ENCODE results near the gene HSPA1B. TPM values are rescaled to one million over a fixed set of nuclear protein-coding genes. Genes with fewer than 3 reads are reported as not detected.

The HSPA1B gene
- polyA plus RNA-seq, 1 of the 3 experiments (the other 2 are of a cell fraction) = 96.3 TPM

- peaks cover 4 to 11% of the 10 kb centered on the region in 2 experiments for H3K36me3 ChIP-seq (replicated peaks in 1 of 2; ENCODE audit: control insufficient read depth in 1 of 2, insufficient read depth in 2 of 2, low read length in 1 of 2)
- H3K27me3 ChIP-seq (ENCODE audit: insufficient read depth) = no peaks in the 10 kb centered on the region
- H3K9me3 ChIP-seq = no peaks in the 10 kb centered on the region
- H3F3A ChIP-seq (replicated peaks; ENCODE audit: insufficient read depth) = peaks cover 7% of the 10 kb centered on the region
- H4K20me1 ChIP-seq (ENCODE audit: insufficient read depth) = no peaks in the 10 kb centered on the region
- H2AFZ ChIP-seq (ENCODE audit: low read depth) = no peak overlapping the region
- H3K79me2 ChIP-seq (ENCODE audit: insufficient read depth) = peaks cover 10% of the 10 kb centered on the region
- peaks cover 0 to 7% of the 10 kb centered on the region in 2 experiments; a peak in 1 of 4 replicates for H3K4me1 ChIP-seq (ENCODE audit: control insufficient read depth in 1 of 2, insufficient read depth in 2 of 2, low read depth in 1 of 2, low read length in 1 of 2)
- ChIA-PET POLR2A (no interaction called here), CTCF (no interaction called here)
- TF ChIP-seq REST (IDR thresholded peaks at IDR 0.05; ENCODE audit: low read depth, low read length) (no peak), PBX3 (IDR thresholded peaks at IDR 0.05) (no peak), JUND (IDR thresholded peaks at IDR 0.05) (no peak), IRF3 (IDR thresholded peaks at IDR 0.05; ENCODE audit: low read depth, low read length) (no peak), FOSL2 (IDR thresholded peaks at IDR 0.05; ENCODE audit: borderline replicate concordance, low read depth) (no peak), GABPA (IDR thresholded peaks at IDR 0.05; ENCODE audit: low read depth) (no peak), POLR2AphosphoS5 (IDR thresholded peaks at IDR 0.05; ENCODE audit: low read depth, low read length) (no peak), FOXJ3 (CRISPR knock-in tag; IDR thresholded peaks at IDR 0.05) (no peak), RXRA (IDR thresholded peaks at IDR 0.05; ENCODE audit: borderline replicate concordance, low read depth) (no peak), MXI1 (IDR thresholded peaks at IDR 0.05; ENCODE audit: low read depth, low read length) (no peak)
- 94% methylated on average over 8 of the region's 8 CpGs for WGBS (ENCODE audit: low lambda C conversion rate)
- no peak overlapping the region for H3K4me3 ChIP-seq (ENCODE audit: low read depth in 2 of 2, low read length in 1 of 2)
- H3K4me2 ChIP-seq = no peak overlapping the region
- no peak overlapping the region for H3K27ac ChIP-seq (ENCODE audit: low read depth in 2 of 2, low read length in 1 of 2)
- no peak overlapping the region for H3K9ac ChIP-seq
- DNase-seq = no peak
- H3K9me2 ChIP-seq = no peaks in the 10 kb centered on the region
Measured at GRCh38 chr6:31858707-31859106, 31.2 kb downstream of the HSPA1B start.

GRCh38 chr6:31859923-31860322, 32.4 kb downstream of the HSPA1B start:
- ChIA-PET POLR2A (no interaction called here), CTCF (no interaction called here)
- Histone ChIP-seq H2AFZ (ENCODE audit: low read depth) (no peak overlapping the region), H3K9me3 (no peaks in the 10 kb centered on the region), H3K4me2 (no peak overlapping the region), H3K36me3 (replicated peaks in 1 of 2; ENCODE audit: control insufficient read depth in 1 of 2, insufficient read depth in 2 of 2, low read length in 1 of 2) (peaks cover 4 to 11% of the 10 kb centered on the region in 2 experiments), H3K4me3 (ENCODE audit: low read depth in 2 of 2, low read length in 1 of 2) (no peak overlapping the region), H3K9ac (no peak overlapping the region), H3K27me3 (ENCODE audit: insufficient read depth) (no peaks in the 10 kb centered on the region), H3K27ac (ENCODE audit: low read depth in 2 of 2, low read length in 1 of 2) (no peak overlapping the region), H3K4me1 (ENCODE audit: control insufficient read depth in 1 of 2, insufficient read depth in 2 of 2, low read depth in 1 of 2, low read length in 1 of 2) (peaks cover 0 to 14% of the 10 kb centered on the region in 2 experiments; a peak in 1 of 4 replicates), H3F3A (replicated peaks; ENCODE audit: insufficient read depth) (peaks cover 15% of the 10 kb centered on the region), H3K9me2 (no peaks in the 10 kb centered on the region), H3K79me2 (ENCODE audit: insufficient read depth) (peaks cover 10% of the 10 kb centered on the region), H4K20me1 (ENCODE audit: insufficient read depth) (no peaks in the 10 kb centered on the region)
- WGBS (ENCODE audit: low lambda C conversion rate) = 79% methylated on average over 7 of the region's 11 CpGs
- TF ChIP-seq NFIC (IDR thresholded peaks at IDR 0.05; ENCODE audit: borderline replicate concordance) (no peak), SMC3 (IDR thresholded peaks at IDR 0.05; ENCODE audit: low read depth, low read length) (no peak), RXRA (IDR thresholded peaks at IDR 0.05; ENCODE audit: borderline replicate concordance, low read depth) (no peak), GABPA (IDR thresholded peaks at IDR 0.05; ENCODE audit: low read depth) (no peak), YY1 (IDR thresholded peaks at IDR 0.05; ENCODE audit: low read depth) (no peak), TEAD4 (IDR thresholded peaks at IDR 0.05; ENCODE audit: borderline replicate concordance, insufficient read depth) (no peak), EP300 (IDR thresholded peaks at IDR 0.05; ENCODE audit: borderline replicate concordance in 1 of 2, low read depth in 1 of 2, low read length in 1 of 2) (no peak), FOXM1 (IDR thresholded peaks at IDR 0.05; ENCODE audit: low read depth) (no peak), CHD2 (IDR thresholded peaks at IDR 0.05; ENCODE audit: low read length, partially characterized antibody) (no peak), FOSL2 (IDR thresholded peaks at IDR 0.05; ENCODE audit: borderline replicate concordance, low read depth) (no peak)
- DNase-seq = no peak
